Superior temporal gyrus (tissue), 1 donor: ENCODE data around the gene EXD3.
"Not testable (repeated sequence)": the region's sequence is repeated elsewhere in the genome, so short reads cannot be mapped to it uniquely, and the experiment has no call there.

ENCODE experiments used
- DNase-seq: peaks from one replicate; pipeline ENCODE4 v3.0.0-alpha.2; 2016; ENCODE audit errors: extremely low spot score

EXD3 gene

DNA sequence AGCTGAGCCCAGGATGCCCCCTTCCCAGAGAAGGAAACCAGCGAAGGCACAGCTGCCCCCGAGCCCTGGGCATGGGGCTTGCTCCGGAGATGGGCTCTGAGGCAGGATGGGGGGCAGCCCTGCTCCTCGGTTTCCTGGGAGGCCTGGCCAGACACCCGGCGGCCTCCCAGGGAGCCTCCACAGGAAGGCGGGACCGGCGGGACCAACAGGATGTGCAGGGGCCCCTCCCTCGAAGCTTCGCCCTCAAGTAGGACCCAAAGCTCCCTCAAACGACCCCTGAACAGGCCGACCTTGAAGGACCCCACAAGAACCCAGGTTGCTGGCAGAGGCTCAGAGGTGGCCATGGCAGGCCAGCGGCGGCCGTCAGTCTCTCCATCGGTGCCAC lies 11.7 kb downstream of the EXD3 start:
- DNase-seq = no peak

GRCh38 chr9:137410891-137411249 lies 12.1 kb downstream of the EXD3 start:
- no peak for DNase-seq

- not testable (repeated sequence) for DNase-seq
Measured at GRCh38 chr9:137410236-137410890, 12.6 kb downstream of the EXD3 start.

- peak; percentile 38 for DNase-seq
Measured at GRCh38 chr9:137409515-137409914, 13.4 kb downstream of the EXD3 start.

GRCh38 chr9:137408651-137409405 lies 14.1 kb downstream of the EXD3 start:
- no peak for DNase-seq

GRCh38 chr9:137407590-137408300 lies 15.2 kb downstream of the EXD3 start:
- no peak for DNase-seq

- DNase-seq = peak; percentile 63
Measured at GRCh38 chr9:137406876-137407589, 15.9 kb downstream of the EXD3 start.

- no peak for DNase-seq
Measured at GRCh38 chr9:137406085-137406760, 16.7 kb downstream of the EXD3 start.

DNA sequence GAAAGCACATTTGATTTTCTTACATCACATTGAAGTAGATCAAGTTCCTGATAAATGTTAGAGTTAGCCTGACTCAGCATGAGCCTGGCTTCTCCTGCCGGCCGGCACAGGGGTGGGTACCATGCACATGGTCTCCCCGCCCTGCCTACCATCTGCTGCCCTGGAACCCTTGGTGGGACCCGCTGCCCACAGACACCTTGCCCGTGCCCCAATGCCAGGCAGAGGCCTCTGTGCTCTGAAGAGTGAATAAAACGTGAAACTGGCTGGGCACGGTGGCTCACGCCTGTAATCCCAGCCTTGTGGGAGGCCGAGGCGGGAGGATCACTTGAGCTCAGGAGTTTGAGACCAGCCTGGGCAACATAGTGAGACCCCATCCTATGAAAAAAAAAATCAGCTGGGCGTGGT lies 17.3 kb downstream of the EXD3 start:
- no peak for DNase-seq

DNA sequence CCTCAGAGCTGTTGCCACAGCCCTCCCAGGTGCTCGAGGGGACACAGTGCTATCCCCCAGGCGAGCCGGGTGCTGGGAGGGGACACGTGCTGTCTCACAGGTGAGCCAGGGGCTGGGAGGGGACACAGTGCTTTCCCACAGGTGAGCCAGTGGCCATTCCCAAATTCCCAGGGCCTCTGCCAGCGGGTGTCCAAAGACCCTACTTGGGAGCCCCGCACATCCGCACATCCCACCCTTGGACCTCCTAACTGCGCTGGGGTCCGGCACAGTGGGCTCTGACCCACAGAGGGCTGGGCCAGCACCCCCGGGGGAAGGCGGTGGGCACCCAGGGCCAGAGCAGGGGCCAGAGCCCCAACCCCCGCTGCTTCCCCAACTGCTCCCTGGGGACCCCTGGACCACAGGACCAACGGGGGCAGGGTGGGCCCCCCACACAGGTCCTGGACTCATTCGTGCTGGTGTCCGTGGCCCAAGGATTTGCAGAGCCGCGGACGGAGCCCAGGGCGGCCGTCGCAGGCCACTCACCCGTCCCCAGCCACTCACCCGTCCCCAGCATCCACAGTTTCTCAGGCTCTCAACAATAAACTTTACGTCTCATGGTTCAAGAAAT lies 17.9 kb downstream of the EXD3 start:
- DNase-seq = no peak

GRCh38 chr9:137403269-137403668 lies 19.7 kb downstream of the EXD3 start:
- no peak for DNase-seq

GRCh38 chr9:137402746-137403145 lies 20.2 kb downstream of the EXD3 start:
- no peak for DNase-seq

DNA sequence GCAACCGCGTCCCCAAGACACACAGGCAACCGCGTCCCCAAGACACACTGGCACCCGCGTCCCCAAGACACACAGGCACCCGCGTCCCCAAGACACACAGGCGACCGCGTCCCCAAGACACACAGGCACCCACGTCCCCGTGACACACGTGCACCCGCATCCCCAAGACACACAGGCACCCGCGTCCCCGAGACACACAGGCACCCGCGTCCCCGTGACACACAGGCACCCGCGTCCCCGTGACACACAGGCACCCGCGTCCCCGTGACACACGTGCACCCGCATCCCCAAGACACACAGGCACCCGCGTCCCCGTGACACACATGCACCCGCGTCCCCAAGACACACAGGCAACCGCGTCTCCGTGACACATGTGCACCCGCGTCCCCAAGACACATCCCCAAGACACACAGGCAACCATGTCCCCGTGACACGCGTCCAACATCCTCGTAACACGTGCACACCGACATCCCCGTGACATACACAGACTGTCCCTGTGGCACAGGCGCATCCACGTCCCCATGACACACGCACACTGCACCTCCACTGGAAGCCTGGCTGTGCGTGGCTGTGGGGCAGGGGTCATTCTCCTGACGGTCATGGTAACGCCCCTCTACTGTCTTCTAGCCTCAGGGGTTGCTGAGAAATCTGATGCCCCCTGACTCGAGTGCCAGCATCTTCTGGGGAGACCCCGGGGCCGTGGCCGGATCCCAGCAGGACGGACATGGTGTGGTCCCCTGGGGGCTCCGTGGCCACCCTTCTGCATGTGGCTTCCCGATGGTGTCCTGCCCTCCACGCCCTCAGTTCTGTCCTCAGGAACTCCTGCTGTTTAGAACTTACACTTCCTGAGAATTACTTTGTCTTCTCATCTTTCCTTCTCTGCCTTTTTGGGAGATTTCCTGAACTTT lies 24.1 kb downstream of the EXD3 start:
- no peak for DNase-seq

DNA sequence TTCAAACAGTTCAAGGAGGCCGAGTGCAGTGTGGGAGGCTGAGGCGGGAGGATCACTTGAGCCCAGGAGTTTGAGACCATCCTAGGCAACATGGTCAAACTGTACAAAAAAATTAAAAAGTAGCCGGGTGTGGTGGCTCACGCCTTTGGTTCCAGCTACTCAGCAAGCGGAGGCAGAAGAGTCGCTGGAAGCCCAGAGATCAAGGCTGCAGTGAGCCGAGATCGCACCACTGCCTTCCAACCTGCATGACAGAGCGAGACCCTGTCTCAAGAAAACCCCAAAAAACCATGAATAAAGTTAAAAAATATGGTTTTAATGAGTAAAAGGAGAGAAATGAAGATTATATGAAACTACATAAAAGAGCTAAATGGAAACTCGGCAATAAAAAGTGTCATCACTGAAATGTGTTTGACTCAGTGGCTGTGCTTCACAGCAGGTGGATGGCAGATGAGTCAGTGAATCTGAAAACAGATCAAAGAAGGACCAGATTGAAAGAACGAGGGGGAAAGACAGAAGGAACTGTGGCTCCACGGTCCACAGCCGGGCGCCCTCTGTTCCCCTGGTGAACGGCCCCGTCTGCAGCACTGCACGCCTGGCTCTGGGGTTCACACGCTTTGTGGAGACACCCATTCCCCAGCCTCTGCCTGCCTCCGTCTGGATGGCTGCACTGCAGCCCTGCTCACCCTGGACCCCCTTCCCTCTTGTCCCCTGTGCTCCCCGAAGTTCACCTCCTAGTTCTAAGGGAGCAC lies 25.1 kb downstream of the EXD3 start:
- no peak for DNase-seq

- no peak for DNase-seq
Measured at GRCh38 chr9:137396634-137397367, 26.2 kb downstream of the EXD3 start.

DNA sequence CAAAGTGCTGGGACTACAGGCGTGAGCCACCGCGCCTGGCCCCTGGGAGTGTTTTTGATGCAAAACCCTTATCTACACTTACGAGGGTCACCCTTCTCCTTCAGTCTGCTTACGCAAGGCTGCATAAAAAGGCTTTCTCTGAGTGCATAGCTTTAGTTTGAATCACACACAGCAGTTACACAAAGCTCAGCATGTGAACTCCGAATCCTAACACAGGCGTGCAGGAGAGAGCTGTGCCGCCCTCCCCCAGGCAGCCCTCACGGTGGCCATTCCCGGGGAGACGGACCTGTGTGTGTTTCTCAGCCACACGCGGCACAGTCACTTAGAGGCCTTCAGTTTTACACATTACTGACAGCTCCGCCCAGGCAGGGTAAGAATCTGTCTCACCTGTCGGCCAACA lies 26.7 kb downstream of the EXD3 start:
- no peak for DNase-seq

DNA sequence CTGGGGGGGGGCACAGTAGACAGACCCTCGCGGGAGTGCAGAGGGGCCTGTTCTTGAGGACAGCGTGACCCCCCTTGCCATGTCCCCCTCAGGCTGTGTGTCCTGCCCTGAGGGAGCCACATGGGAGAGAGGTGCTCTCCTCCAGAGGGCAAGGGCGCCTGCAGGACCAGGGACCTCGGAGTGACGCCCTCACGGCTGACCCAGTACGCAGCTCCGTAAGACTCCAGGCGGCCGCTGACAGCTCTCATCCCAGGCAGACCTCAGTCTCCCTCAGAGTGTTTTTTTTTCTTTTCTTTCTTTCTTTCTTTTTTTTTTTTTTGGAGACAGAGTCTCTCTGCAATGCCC lies 27.3 kb downstream of the EXD3 start:
- no peak for DNase-seq

- DNase-seq = no peak
Measured at GRCh38 chr9:137394866-137395665, 27.9 kb downstream of the EXD3 start.
